ENCODE results near the gene TPCN2.

Gene TPCN2

GRCh38 chr11:69171476-69172240, 122.9 kb downstream of the TPCN2 start:
- peak; percentile 6 to 30 for DNase-seq

GRCh38 chr11:69172674-69173073, 123.9 kb downstream of the TPCN2 start:
- peak; percentile 26 to 43 for DNase-seq

GRCh38 chr11:69173331-69173730, 124.6 kb downstream of the TPCN2 start:
- DNase-seq, result no peak

DNA sequence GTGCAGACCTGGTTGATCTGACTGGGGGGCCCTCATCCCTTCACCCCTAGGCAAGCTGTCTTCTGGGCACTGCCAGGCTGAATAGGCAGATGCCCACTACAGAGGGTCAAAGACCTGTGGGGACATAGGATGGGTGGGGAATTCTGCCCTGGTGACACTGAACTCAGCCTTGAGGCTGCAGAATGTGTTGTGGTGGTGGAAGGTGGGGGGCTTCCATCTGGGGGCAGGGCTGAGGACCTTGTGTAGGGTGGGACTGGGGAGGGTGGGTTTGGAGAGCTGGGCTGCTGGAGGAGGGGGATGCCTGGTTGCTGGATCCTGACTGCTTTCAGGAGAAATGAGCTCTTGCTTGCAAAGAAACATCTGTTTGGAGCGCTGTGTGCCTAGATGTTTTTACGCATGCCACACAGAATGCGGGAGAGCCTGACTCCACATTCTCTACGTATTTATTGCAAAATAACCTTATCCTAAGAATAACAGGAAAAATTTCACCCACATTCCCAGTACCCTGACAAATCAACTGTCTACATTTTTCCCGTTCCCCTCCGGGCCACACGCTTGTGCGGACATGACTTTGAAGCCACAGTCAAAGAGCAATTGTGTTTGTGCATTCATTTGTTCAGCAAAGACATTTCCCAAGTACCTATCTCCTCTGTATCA, 125.3 kb downstream of the TPCN2 start:
- DNase-seq, result no peak

DNA sequence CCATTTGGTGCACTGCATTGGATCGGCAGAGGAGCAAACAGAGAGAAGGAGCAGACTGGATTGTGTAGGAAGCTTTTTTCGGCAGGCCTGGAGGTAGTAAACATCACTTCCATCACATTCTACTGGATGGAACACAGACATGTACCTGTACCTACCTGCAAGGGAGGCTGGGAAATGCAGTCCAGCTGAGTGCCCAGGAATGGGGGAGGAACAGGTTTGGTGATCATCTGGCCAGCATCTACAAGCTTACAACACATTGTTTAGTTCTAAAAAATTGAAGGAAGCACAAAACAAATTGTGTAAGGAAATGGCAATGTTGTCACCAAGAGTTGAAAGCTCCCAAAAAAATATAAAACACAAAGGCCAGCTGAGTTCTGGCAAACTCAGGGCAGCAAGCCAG, 126.1 kb downstream of the TPCN2 start:
- DNase-seq, result no peak

GRCh38 chr11:69178819-69179482, 130.2 kb downstream of the TPCN2 start:
- DNase-seq, result no peak

- DNase-seq, result peak in 1 of 2 donors; percentile 6
Observed at GRCh38 chr11:69180226-69180625, 131.5 kb downstream of the TPCN2 start.

DNA sequence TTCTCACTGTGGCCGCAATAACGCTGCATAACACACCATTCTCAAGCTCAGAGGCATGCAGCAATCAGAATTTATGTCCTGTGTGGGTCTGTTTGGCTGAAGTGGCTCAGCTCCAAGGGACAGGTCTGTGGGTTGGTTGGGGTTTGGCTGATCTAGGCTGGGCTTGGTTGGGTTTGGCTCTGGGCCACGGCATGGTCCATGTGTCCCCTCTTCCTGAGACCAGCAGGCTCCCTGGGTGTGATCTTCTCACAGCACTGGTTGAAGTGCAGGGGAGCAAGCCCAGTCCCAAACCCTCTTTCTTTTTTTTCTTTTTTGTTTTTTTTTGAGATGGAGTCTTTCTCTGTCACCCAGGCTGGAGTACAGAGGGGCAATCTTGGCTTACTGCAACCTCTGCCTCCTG, 132.0 kb downstream of the TPCN2 start:
- no peak for DNase-seq

DNA sequence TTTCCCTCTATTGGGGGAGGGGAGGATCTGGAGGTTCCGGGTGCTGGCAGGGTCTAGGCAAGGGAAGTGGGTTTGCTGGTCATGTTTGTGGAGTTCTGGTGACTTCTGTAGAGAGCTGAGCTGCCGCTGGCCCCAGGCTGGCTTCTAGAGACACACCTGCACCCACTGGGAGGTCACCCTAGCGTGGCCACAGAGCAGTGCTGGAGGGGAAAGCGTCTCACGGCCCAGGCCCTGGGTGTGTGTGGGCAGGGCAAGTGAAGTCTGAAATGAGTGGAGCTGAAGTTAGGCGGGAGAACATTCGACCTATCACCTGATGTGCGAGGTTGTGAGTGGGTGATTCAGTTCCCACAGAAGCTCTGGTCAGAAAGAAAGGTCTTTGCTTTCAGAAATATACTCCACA, 134.9 kb downstream of the TPCN2 start:
- DNase-seq, result no peak
